GM12873 (cell line): ENCODE results near the gene TSPAN5.

ENCODE experiments used
- TF ChIP-seq, protein P1 (sequence below): IDR thresholded peaks from 2 replicates; pipeline ENCODE4 v1.5.1; 2012; ENCODE audit warnings: low read depth, mild to moderate bottlenecking, moderate library complexity, low read length, control low read depth; ENCODE audit not compliant: insufficient read depth; ENCODE audit errors: missing control alignments

Gene TSPAN5

DNA sequence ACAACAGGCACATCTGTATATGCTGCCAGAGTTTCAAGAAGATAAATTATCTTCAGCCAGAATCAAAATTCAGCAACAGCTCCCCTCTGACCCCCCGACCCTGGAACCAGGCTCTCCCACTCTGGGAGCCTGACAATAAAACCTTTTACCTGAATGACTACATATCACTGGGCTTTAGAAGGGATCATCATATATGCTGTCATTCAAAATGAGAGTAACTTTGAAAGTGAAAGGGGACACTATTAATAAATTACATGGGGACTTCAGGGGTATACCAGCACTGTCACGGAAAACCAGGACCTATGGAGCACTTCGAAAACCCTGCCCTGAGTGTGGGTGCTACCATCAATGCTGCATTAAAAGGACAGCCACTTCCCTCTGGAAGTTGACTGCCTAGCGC, 26.2 kb downstream of the TSPAN5 start:
- TF ChIP-seq, protein P1, sequence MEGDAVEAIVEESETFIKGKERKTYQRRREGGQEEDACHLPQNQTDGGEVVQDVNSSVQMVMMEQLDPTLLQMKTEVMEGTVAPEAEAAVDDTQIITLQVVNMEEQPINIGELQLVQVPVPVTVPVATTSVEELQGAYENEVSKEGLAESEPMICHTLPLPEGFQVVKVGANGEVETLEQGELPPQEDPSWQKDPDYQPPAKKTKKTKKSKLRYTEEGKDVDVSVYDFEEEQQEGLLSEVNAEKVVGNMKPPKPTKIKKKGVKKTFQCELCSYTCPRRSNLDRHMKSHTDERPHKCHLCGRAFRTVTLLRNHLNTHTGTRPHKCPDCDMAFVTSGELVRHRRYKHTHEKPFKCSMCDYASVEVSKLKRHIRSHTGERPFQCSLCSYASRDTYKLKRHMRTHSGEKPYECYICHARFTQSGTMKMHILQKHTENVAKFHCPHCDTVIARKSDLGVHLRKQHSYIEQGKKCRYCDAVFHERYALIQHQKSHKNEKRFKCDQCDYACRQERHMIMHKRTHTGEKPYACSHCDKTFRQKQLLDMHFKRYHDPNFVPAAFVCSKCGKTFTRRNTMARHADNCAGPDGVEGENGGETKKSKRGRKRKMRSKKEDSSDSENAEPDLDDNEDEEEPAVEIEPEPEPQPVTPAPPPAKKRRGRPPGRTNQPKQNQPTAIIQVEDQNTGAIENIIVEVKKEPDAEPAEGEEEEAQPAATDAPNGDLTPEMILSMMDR: no peak

DNA sequence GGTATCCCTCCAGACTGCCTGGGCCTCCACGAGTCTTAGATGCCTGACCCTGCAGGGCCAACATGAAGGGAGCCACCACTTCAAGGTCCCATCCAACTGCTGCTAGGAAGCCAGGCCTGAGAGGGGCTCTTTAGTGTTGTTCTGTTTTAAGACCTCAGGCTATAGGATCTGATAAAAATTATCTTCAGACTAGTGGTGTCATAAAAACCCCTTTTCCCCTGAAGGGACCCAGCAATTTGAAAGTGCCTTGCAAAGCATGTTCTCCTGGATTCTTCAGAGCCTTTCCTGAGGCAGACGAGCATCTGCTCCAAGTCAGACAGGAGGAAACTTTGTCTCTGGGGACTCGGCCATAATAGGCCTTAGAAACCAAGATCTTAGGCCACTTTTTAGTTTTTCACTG, 26.9 kb downstream of the TSPAN5 start:
- TF ChIP-seq, protein P1: no peak

DNA sequence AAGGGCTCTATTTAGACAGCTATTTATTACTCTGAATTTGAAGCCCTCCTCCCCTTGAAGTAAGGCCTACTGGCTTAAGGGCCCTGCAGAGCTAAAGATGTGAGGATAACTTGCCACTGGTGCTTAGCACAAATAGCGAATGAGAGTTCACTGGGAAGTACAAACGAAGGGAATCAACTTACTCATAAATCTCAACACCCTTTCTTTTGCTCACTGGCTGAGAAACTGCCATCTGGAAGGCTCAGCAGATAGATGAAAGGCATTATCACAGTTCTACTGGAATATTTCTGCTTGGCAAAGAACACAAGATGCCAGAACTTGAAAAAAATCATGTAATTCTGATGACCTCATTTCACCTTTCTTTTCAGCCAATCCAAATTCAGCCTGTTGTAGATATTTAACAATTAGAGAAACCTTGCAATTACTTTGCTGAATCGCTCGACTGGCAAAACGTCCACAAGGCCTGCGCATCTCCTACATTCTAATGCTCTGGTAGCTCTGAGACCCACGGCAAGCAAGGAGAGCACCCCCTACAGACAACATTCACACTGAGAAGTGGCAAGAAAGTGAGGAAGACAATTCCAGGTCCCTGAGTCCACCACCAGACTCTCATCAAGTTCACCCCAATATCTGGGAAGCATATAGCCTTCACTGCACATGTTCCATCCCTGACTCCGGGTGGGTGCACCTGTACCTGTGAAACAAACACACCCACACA, 27.5 kb downstream of the TSPAN5 start:
- TF ChIP-seq, protein P1: no peak

DNA sequence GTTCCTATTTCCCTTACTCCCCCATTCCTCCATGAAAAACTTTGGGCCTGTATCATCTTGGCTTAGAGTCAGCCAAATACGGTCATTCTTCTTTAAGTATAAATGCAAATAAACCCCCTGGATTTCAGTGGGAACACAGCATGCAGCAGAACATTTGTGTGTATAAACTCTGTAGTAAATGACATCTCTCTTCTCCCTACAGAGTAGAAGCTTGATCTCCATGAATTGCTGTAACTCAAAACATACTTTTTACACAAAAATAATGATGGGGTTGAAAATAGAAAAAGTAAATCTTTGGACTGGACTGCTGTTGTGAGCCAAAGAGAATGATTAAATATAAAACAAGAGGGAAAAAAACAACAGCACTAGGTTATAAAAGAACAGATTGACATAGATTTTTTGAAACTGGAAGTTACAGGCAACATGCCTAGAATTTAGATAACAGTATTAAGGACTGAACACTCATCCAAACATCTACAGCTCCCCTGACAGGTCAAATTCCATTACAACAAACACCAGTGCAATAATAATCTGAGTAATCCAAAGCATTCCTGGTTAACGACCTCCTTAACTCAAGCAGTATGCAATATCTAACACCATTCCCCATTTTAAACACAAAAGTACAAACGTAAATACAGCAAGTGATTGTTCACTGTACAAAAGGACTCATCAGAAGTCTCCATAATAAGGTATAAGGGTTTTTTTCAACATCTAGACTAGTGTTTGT, 30.7 kb downstream of the TSPAN5 start:
- TF ChIP-seq, protein P1: no peak

DNA sequence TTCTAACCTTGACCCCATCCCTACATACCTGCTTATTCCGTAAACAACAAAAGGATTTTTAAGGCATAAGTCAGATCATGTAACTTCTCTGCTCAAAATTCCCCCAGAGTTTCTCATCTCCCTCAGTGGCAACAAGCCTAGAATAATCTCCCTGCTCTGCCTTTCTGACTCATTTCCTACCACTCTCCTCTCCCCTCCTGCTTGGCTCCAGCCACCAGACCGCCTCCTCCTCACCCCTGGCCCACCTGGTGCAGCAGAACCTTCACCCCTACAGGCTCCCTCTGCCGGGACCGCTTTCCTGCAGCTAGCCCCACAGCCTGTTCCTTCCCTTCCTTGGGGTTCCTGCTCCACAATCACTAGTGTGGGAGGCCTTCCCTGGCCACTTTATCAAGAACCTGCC, 32.1 kb downstream of the TSPAN5 start:
- TF ChIP-seq, protein P1: no peak

DNA sequence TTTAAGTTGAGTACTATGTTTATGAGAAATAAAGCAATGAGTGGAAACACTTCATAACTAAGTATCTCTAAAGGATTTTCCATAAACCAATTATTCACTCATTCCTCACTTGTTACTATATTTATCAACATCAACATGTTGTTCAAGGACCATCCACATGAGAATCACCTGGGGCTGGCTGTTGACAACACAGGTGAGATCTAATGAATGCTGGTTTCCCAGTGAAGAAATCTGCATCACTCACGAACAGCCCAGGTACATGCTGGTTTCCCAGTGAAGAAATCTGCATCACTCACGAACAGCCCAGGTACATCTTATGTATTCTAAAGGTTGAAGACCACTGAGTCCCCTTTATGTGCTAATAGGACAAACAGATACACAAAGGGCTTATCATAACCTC, 32.5 kb downstream of the TSPAN5 start:
- TF ChIP-seq, protein P1: no peak

DNA sequence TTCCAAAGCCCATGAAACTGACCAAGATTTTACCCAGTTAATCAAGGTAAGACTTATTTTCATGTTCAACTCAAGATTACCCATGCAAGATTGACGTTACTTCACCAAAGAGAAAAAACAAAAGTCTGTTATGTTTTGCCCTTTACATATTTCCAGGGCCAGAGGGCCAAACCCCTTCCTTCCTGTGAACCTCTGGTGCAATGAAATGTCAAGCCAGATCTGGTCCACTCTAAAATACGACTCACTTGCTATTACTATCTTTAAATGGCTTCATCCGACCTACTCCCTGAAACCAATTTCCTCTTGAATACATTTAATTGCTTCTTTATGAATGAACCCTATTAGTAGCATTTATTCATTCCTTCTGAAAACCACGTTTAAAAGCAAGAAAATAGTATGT, 33.0 kb downstream of the TSPAN5 start:
- TF ChIP-seq, protein P1: no peak
